ENCODE measurements around the gene SRBD1.

DNA sequence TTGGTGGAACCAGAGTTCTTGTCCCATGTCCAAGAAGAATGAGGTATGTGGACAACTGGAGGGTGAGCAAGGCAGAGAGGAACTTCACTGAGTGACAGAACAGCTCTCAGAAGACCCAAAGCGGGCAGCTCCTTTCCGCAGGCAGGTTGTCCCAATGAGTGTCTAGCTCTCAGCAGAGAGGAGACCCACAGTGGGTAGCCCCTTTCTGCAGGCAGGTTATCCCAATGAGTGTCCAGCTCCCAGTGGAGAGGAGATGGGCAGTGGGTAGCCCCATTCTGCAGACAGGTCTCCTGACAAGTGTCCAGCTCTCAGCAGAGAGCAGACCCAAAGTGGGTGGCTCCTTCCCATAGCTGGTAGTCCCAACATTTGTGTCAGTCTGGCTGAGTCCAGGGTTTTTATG, 69.6 kb downstream of the SRBD1 start:
- TF ChIP-seq, protein P1, sequence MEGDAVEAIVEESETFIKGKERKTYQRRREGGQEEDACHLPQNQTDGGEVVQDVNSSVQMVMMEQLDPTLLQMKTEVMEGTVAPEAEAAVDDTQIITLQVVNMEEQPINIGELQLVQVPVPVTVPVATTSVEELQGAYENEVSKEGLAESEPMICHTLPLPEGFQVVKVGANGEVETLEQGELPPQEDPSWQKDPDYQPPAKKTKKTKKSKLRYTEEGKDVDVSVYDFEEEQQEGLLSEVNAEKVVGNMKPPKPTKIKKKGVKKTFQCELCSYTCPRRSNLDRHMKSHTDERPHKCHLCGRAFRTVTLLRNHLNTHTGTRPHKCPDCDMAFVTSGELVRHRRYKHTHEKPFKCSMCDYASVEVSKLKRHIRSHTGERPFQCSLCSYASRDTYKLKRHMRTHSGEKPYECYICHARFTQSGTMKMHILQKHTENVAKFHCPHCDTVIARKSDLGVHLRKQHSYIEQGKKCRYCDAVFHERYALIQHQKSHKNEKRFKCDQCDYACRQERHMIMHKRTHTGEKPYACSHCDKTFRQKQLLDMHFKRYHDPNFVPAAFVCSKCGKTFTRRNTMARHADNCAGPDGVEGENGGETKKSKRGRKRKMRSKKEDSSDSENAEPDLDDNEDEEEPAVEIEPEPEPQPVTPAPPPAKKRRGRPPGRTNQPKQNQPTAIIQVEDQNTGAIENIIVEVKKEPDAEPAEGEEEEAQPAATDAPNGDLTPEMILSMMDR (IDR thresholded peaks at IDR 0.05), result no peak
- TF ChIP-seq POLR2A (IDR thresholded peaks at IDR 0.05), result no peak
